ENCODE data around the gene ELAC2. TPM values are rescaled to one million over a fixed set of nuclear protein-coding genes. Genes with fewer than 3 reads are reported as not detected.

The ELAC2 gene
- total RNA-seq, 1 experiment from 2014 or later: 67.4 TPM

GRCh38 chr17:12965988-12966387, 51.8 kb downstream of the ELAC2 start:
- ChIA-PET CTCF (interaction anchor here (0.6 to 1.3 kb wide), 3 partner anchors 36 to 145 kb away, joined by 3 to 4 read pairs (median 4); no protein-coding TSS in a partner anchor), POLR2A (no interaction called here)
- no peak for DNase-seq (ENCODE audit: unreplicated experiment)
- TF ChIP-seq CTCF (IDR thresholded peaks at IDR 0.05; ENCODE audit: unreplicated experiment): no peak
- no peak overlapping the region for H3K27ac Mint-ChIP-seq (ENCODE audit: low read depth, unreplicated experiment)
- H3K36me3 Mint-ChIP-seq (ENCODE audit: insufficient read depth, unreplicated experiment): no peaks in the 10 kb centered on the region
- H3K4me3 Mint-ChIP-seq (ENCODE audit: unreplicated experiment): no peak overlapping the region
- no peaks in the 10 kb centered on the region for H3K4me1 Mint-ChIP-seq (ENCODE audit: insufficient read depth, unreplicated experiment)
- peaks cover 7% of the 10 kb centered on the region for H3K27me3 Mint-ChIP-seq (ENCODE audit: insufficient read depth, unreplicated experiment)
- no TSS peak for BruUV-seq (replicated peaks)
- intact Hi-C loops (cut with micrococcal nuclease): no loop called here
- no peaks in the 10 kb centered on the region for H3K9me3 Mint-ChIP-seq (ENCODE audit: unreplicated experiment)

GRCh38 chr17:12964840-12965239, 53.0 kb downstream of the ELAC2 start:
- no peak for TF ChIP-seq CTCF (IDR thresholded peaks at IDR 0.05; ENCODE audit: unreplicated experiment)
- Mint-ChIP-seq H3K4me1 (ENCODE audit: insufficient read depth, unreplicated experiment) (no peaks in the 10 kb centered on the region), H3K9me3 (ENCODE audit: unreplicated experiment) (no peaks in the 10 kb centered on the region), H3K36me3 (ENCODE audit: insufficient read depth, unreplicated experiment) (no peaks in the 10 kb centered on the region), H3K27ac (ENCODE audit: low read depth, unreplicated experiment) (no peak overlapping the region), H3K27me3 (ENCODE audit: insufficient read depth, unreplicated experiment) (no peaks in the 10 kb centered on the region), H3K4me3 (ENCODE audit: unreplicated experiment) (no peak overlapping the region)
- BruUV-seq (replicated peaks): no TSS peak
- no peak for DNase-seq (ENCODE audit: unreplicated experiment)
- intact Hi-C loops (cut with micrococcal nuclease): no loop called here
- ChIA-PET CTCF (interaction anchor here (0.7 to 1.1 kb wide), 2 partner anchors 16 to 299 kb away, joined by 4 read pairs; partner anchors contain the start of gene MYOCD), POLR2A (interaction anchor here (0.7 to 1.1 kb wide), 2 partner anchors 63 to 777 kb away, joined by 3 read pairs; no protein-coding TSS in a partner anchor)

GRCh38 chr17:12964162-12964561, 53.7 kb downstream of the ELAC2 start:
- intact Hi-C loops (cut with micrococcal nuclease): no loop called here
- ChIA-PET POLR2A (interaction anchor here (0.7 to 1.1 kb wide), 2 partner anchors 17 to 776 kb away, joined by 3 read pairs; no protein-coding TSS in a partner anchor), CTCF (interaction anchor here (0.6 kb wide), 3 partner anchors 41 to 1220 kb away, joined by 3 to 5 read pairs (median 4); no protein-coding TSS in a partner anchor)
- Mint-ChIP-seq H3K4me1 (ENCODE audit: insufficient read depth, unreplicated experiment) (no peaks in the 10 kb centered on the region), H3K27me3 (ENCODE audit: insufficient read depth, unreplicated experiment) (no peaks in the 10 kb centered on the region), H3K36me3 (ENCODE audit: insufficient read depth, unreplicated experiment) (no peaks in the 10 kb centered on the region), H3K27ac (ENCODE audit: low read depth, unreplicated experiment) (no peak overlapping the region), H3K9me3 (ENCODE audit: unreplicated experiment) (peaks cover 6% of the 10 kb centered on the region), H3K4me3 (ENCODE audit: unreplicated experiment) (no peak overlapping the region)
- BruUV-seq (replicated peaks): no TSS peak
- no peak for TF ChIP-seq CTCF (IDR thresholded peaks at IDR 0.05; ENCODE audit: unreplicated experiment)
- no peak for DNase-seq (ENCODE audit: unreplicated experiment)

- intact Hi-C loops (cut with micrococcal nuclease): no loop called here
- no peak overlapping the region for H3K4me3 Mint-ChIP-seq (ENCODE audit: unreplicated experiment)
- H3K4me1 Mint-ChIP-seq (ENCODE audit: insufficient read depth, unreplicated experiment): no peaks in the 10 kb centered on the region
- no peak for DNase-seq (ENCODE audit: unreplicated experiment)
- ChIA-PET CTCF (interaction anchor here (0.6 to 1.2 kb wide), 5 partner anchors 39 to 1220 kb away, joined by 3 to 5 read pairs (median 3); no protein-coding TSS in a partner anchor), POLR2A (no interaction called here)
- H3K27ac Mint-ChIP-seq (ENCODE audit: low read depth, unreplicated experiment): no peak overlapping the region
- H3K36me3 Mint-ChIP-seq (ENCODE audit: insufficient read depth, unreplicated experiment): no peaks in the 10 kb centered on the region
- no peak for TF ChIP-seq CTCF (IDR thresholded peaks at IDR 0.05; ENCODE audit: unreplicated experiment)
- BruUV-seq (replicated peaks): no TSS peak
- H3K27me3 Mint-ChIP-seq (ENCODE audit: insufficient read depth, unreplicated experiment): no peaks in the 10 kb centered on the region
- peaks cover 6% of the 10 kb centered on the region for H3K9me3 Mint-ChIP-seq (ENCODE audit: unreplicated experiment)
Observed at GRCh38 chr17:12963505-12963904, 54.3 kb downstream of the ELAC2 start.
